GM10248 (cell line): Measurements from ENCODE around the gene GBP5.
"Not testable (repeated sequence)": the region's sequence is repeated elsewhere in the genome, so short reads cannot be mapped to it uniquely, and the experiment has no call there.

Experiments
- CTCF ChIA-PET: fragments of 300-600 bp; sonication (Branson Sonifier 250); formaldehyde crosslinking; extraction: SDS; loops from one replicate; lab custom pipeline; 2021; ENCODE audit warnings: antibody characterized with exemption; lab: Yijun Ruan, JAX
- POLR2A ChIA-PET: fragments of 350-650 bp; sonication (Branson Sonifier 250); formaldehyde crosslinking; extraction: SDS; loops from one replicate; lab custom pipeline; 2020; ENCODE audit warnings: antibody characterized with exemption; lab: Yijun Ruan, JAX
- DNase-seq: peaks from one replicate; pipeline ENCODE4 v3.0.0; 2012; ENCODE audit errors: extremely low spot score
- TF ChIP-seq, protein P1 (sequence below): IDR thresholded peaks from 2 replicates; pipeline ENCODE4 v1.5.1; 2012; ENCODE audit warnings: mild to moderate bottlenecking, low read depth; ENCODE audit errors: extremely low read depth, missing control alignments, control extremely low read depth

GBP5 gene

GRCh38 chr1:89260566-89261255 lies 11.9 kb downstream of the GBP5 start:
- no peak for DNase-seq
- POLR2A ChIA-PET, result no interaction called here
- CTCF ChIA-PET, result interaction anchor here (2.3 kb wide), 1 partner anchor 13 kb away, joined by 10 read pairs; the partner anchor contains the start of gene GBP5
- TF ChIP-seq, protein P1, sequence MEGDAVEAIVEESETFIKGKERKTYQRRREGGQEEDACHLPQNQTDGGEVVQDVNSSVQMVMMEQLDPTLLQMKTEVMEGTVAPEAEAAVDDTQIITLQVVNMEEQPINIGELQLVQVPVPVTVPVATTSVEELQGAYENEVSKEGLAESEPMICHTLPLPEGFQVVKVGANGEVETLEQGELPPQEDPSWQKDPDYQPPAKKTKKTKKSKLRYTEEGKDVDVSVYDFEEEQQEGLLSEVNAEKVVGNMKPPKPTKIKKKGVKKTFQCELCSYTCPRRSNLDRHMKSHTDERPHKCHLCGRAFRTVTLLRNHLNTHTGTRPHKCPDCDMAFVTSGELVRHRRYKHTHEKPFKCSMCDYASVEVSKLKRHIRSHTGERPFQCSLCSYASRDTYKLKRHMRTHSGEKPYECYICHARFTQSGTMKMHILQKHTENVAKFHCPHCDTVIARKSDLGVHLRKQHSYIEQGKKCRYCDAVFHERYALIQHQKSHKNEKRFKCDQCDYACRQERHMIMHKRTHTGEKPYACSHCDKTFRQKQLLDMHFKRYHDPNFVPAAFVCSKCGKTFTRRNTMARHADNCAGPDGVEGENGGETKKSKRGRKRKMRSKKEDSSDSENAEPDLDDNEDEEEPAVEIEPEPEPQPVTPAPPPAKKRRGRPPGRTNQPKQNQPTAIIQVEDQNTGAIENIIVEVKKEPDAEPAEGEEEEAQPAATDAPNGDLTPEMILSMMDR, result no peak

- ChIA-PET POLR2A (no interaction called here), CTCF (interaction anchor here (2.3 to 2.5 kb wide), 2 partner anchors 9 to 13 kb away, joined by 10 to 12 read pairs; partner anchors contain the start of gene GBP5)
- TF ChIP-seq, protein P1, result no peak
- DNase-seq, result no peak
These were observed 12.6 kb downstream of the GBP5 start for GRCh38 chr1:89260042-89260441.

DNA sequence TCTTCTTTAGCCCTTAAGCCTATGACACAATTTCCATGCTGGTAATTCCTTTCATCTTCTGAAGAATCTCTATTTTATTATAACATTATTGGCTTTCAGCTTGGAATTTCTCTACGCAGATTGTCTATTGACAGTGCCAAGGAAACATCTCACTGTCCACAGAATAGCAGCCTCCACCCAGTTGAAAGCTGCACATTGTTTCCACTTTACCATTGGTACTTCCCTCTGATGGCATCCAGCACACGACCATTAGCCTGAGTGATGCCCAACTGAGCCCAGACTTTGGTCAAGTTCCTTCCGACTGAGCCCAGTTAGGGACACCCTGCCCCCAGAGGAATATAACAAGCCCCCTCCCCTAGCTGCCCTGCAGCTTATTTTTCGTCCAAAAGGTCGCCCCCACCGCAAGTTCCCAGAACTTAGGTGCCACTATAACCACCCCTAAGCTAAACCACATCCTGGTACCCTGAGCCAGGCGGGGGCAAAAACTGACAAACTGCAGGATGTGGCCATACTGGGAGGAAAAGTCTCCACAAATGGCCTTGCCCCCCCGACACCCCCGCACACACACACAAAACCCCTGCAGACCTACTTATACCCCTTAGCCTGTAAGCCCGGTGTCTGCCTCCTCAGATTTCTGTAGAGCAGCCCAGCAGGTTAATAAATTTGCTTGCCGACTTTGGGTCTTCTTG lies 13.2 kb downstream of the GBP5 start:
- CTCF ChIA-PET, result interaction anchor here (1.0 to 2.5 kb wide), 4 partner anchors 10 to 14 kb away, joined by 3 to 12 read pairs (median 7); partner anchors contain the start of gene GBP5
- DNase-seq, result no peak
- POLR2A ChIA-PET, result no interaction called here
- TF ChIP-seq, protein P1, result no peak

DNA sequence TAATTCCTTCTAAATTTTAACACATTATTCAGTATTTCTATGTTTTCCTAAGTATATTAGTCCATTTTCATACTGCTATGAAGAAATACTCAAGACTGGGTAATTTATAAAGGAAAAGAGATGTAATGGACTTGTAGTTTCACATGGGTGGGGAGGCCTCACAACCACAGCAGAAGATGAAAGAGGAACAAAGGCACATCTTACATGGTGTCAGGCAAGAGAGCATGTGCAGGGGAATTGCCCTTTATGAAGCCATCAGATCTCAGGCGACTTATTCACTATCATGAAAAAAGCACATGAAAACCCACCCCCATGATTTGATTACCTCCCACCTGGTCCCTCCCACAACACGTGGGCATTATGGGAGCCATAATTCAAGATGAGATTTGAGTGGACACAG lies 15.6 kb downstream of the GBP5 start:
- DNase-seq, result no peak
- CTCF ChIA-PET, result interaction anchor here (1.9 kb wide), 1 partner anchor 14 kb away, joined by 5 read pairs; no protein-coding TSS in a partner anchor
- TF ChIP-seq, protein P1, result no peak
- POLR2A ChIA-PET, result no interaction called here

DNA sequence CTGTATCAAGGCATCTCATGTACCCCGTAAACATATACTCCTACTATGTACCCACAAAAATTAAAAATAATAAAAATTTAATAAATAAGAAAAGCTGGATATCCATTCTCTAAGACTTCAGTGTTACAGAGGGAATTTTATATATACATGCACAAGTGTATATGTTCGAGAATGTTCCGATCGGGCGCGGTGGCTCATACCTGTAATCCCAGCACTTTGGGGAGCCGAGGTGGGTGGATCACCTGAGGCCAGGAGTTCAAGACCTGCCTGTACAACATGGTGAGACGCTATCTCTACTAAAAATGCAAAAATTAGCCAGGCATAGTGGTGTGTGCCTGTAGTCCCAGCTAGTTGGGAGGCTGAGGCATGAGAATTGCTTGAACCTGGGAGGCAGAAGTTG lies 17.1 kb downstream of the GBP5 start:
- CTCF ChIA-PET, result interaction anchor here (1.1 to 1.2 kb wide), 2 partner anchors 26 to 170 kb away, joined by 3 read pairs; no protein-coding TSS in a partner anchor
- POLR2A ChIA-PET, DNase-seq: not testable (repeated sequence)

DNA sequence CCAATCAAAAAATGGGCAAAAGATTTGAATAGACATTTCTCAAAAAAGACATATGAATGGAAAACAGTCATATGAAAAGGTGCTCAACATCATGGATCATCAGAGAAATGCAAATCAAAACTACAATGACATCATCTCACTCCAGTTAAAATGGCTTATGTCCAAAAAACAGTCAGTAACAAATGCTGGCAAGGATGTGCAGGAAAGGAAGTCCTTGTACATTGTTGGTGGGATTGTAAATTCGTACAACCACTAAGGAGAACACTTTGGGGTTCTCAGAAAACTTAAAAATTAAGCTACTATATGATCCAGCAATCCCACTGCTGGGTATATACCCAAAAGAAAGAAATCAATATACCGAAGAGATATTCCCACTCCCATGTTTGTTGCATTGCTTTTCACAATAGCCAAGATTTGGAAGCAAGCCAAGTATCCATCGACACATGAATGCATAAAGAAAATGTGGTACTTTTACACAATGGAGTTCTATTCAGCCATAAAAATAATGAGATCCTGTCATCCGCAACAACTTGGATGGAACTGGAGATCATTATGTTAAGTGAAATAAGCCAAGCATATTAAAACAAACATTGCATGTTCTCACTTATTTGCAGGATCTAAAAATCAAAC lies 17.9 kb downstream of the GBP5 start:
- CTCF ChIA-PET, result no interaction called here
- no peak for DNase-seq
- TF ChIP-seq, protein P1, result no peak
- POLR2A ChIA-PET, result no interaction called here
